Nephron (organoid): ENCODE results near the gene IRF2.
A peak's percentile ranks its signal among the peaks of the same experiment; 100 is the strongest.

Experiments
- H3K27ac Mint-ChIP-seq, 3 experiments: 2 replicates each; pipeline ENCODE4 v1.8.0; 2020; ENCODE audit warnings: mixed read lengths in 3 of 3, mild to moderate bottlenecking in 2 of 3, moderate library complexity in 1 of 3
- H3K27me3 Mint-ChIP-seq: 2 replicates; pipeline ENCODE4 v1.8.0; 2021; ENCODE audit warnings: low read depth, mild to moderate bottlenecking, moderate library complexity, mixed read lengths
- H3K36me3 Mint-ChIP-seq: 2 replicates; pipeline ENCODE4 v1.8.0; 2020; ENCODE audit warnings: low read depth, mixed read lengths
- H3K4me1 Mint-ChIP-seq: 2 replicates; pipeline ENCODE4 v1.8.0; 2020; ENCODE audit warnings: mixed read lengths
- H3K4me3 Mint-ChIP-seq, 3 experiments: 2 replicates each; pipeline ENCODE4 v1.8.0; 2020; ENCODE audit warnings: mild to moderate bottlenecking in 3 of 3, mixed read lengths in 3 of 3, moderate library complexity in 2 of 3
- H3K9me3 Mint-ChIP-seq: 2 replicates; pipeline ENCODE4 v1.8.0; 2020; ENCODE audit warnings: mixed read lengths
- CTCF ChIP-seq, 3 experiments: fragments of 200-600 bp; sonication (generic); IDR thresholded peaks; one replicate each; pipeline ENCODE4 v1.5.0; 2021; ENCODE audit warnings: antibody characterized with exemption in 3 of 3; ENCODE audit not compliant: unreplicated experiment in 3 of 3

IRF2 gene

GRCh38 chr4:184409502-184409901, 64.8 kb downstream of the IRF2 start:
- Mint-ChIP-seq H3K27me3 (no peaks in the 10 kb centered on the region), H3K9me3 (no peaks in the 10 kb centered on the region), H3K36me3 (peaks cover 58% of the 10 kb centered on the region), H3K27ac (peak overlapping the region; percentile 14 to 69 (median 59)), H3K4me1 (peaks cover 29% of the 10 kb centered on the region), H3K4me3 (no peak overlapping the region)
- no peak for TF ChIP-seq CTCF (IDR thresholded peaks at IDR 0.05; ENCODE audit: unreplicated experiment in 3 of 3)

DNA sequence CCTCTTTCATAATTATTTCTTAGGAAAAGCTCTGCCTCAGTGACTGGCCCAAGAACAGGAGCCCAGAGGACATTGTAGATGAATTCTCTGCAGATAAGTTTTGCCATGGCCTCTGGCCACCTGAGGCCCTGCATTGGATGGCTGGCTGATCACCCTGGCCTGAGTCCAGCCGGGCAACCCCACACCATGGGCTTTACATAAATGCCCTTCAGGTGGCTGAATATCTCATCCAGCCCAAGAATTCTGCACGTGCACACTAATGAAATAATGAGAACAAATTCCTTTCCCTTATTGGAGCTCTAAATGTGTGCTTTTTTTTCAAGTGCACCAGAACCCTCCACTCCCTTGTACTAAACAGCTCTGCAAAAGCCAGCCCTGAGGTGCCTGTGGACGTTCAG, 65.7 kb downstream of the IRF2 start:
- no peak for TF ChIP-seq CTCF (IDR thresholded peaks at IDR 0.05; ENCODE audit: unreplicated experiment in 3 of 3)
- H3K27ac Mint-ChIP-seq = peak overlapping the region; percentile 14 to 76 (median 69)
- no peaks in the 10 kb centered on the region for H3K27me3 Mint-ChIP-seq
- H3K4me1 Mint-ChIP-seq = peaks cover 29% of the 10 kb centered on the region
- H3K4me3 Mint-ChIP-seq = no peak overlapping the region
- H3K36me3 Mint-ChIP-seq = peaks cover 55% of the 10 kb centered on the region
- H3K9me3 Mint-ChIP-seq = no peaks in the 10 kb centered on the region

- no peak for TF ChIP-seq CTCF (IDR thresholded peaks at IDR 0.05; ENCODE audit: unreplicated experiment in 3 of 3)
- H3K4me3 Mint-ChIP-seq = no peak overlapping the region
- peaks cover 54% of the 10 kb centered on the region for H3K36me3 Mint-ChIP-seq
- H3K27me3 Mint-ChIP-seq = no peaks in the 10 kb centered on the region
- peak overlapping the region; percentile 69 to 76 (median 73) for H3K27ac Mint-ChIP-seq
- H3K9me3 Mint-ChIP-seq = no peaks in the 10 kb centered on the region
- H3K4me1 Mint-ChIP-seq = peaks cover 33% of the 10 kb centered on the region
Measured at GRCh38 chr4:184408021-184408683, 66.2 kb downstream of the IRF2 start.

- Mint-ChIP-seq H3K4me3 (no peak overlapping the region), H3K36me3 (peaks cover 56% of the 10 kb centered on the region), H3K4me1 (peaks cover 37% of the 10 kb centered on the region), H3K27ac (peak overlapping the region; percentile 42 to 69 (median 53)), H3K27me3 (no peaks in the 10 kb centered on the region), H3K9me3 (no peaks in the 10 kb centered on the region)
- TF ChIP-seq CTCF (IDR thresholded peaks at IDR 0.05; ENCODE audit: unreplicated experiment in 3 of 3) = no peak
Measured at GRCh38 chr4:184406958-184407391, 67.4 kb downstream of the IRF2 start.

GRCh38 chr4:184404047-184404446, 70.3 kb downstream of the IRF2 start:
- no peak overlapping the region for H3K27ac Mint-ChIP-seq
- no peak for TF ChIP-seq CTCF (IDR thresholded peaks at IDR 0.05; ENCODE audit: unreplicated experiment in 3 of 3)
- H3K36me3 Mint-ChIP-seq = peaks cover 51% of the 10 kb centered on the region
- H3K9me3 Mint-ChIP-seq = no peaks in the 10 kb centered on the region
- peaks cover 53% of the 10 kb centered on the region for H3K4me1 Mint-ChIP-seq
- H3K27me3 Mint-ChIP-seq = no peaks in the 10 kb centered on the region
- H3K4me3 Mint-ChIP-seq = no peak overlapping the region

DNA sequence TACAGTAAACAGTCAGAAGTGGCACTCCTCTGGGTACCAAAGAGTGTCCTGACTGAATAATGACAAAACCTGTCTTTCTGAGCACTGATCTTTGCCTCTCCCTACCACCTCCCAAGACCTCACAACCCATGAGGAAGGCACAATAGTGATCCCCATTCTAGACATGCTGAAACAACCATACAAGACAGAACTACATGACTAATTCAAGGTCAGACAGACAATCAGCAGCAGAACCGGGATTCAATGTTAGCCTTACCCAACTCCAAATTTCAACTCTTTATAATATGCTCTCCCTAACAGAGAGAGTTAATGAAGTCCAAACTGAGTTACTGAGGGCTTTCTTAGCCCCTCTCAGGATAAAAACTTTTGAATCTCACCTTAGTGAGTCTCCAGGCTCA, 71.0 kb downstream of the IRF2 start:
- peak overlapping the region; percentile 8 to 73 (median 8) for H3K27ac Mint-ChIP-seq
- peaks cover 46% of the 10 kb centered on the region for H3K4me1 Mint-ChIP-seq
- H3K27me3 Mint-ChIP-seq = no peaks in the 10 kb centered on the region
- no peak overlapping the region for H3K4me3 Mint-ChIP-seq
- TF ChIP-seq CTCF (IDR thresholded peaks at IDR 0.05; ENCODE audit: unreplicated experiment in 3 of 3) = no peak
- no peaks in the 10 kb centered on the region for H3K9me3 Mint-ChIP-seq
- H3K36me3 Mint-ChIP-seq = peaks cover 54% of the 10 kb centered on the region
